ENCODE data around the gene UBR7.
"Not testable (repeated sequence)": the region's sequence is repeated elsewhere in the genome, so short reads cannot be mapped to it uniquely, and the experiment has no call there.

UBR7 gene

GRCh38 chr14:93206793-93207467 is at the start of gene UBR7, which contains the start of gene GON7:
Gene UBR7, plus strand, starts transcription at chr14:93207256. Its CDS starts 36 bp downstream, at chr14:93207292.
Gene GON7, minus strand, starts transcription at chr14:93207065. Its CDS starts 28 bp downstream, at chr14:93207037.
- DNase-seq = peak; percentile 93

- not testable (repeated sequence) for DNase-seq
These were observed 48.7 kb upstream of the UBR7 start for GRCh38 chr14:93158349-93158748.

- DNase-seq = not testable (repeated sequence)
These were observed 47.3 kb upstream of the UBR7 start for GRCh38 chr14:93159625-93160352.

- DNase-seq = no peak
These were observed 46.7 kb upstream of the UBR7 start for GRCh38 chr14:93160353-93160801.

- DNase-seq = no peak
These were observed 45.6 kb upstream of the UBR7 start for GRCh38 chr14:93161411-93161940.

GRCh38 chr14:93163564-93163963 is 43.5 kb upstream of the UBR7 start:
- no peak for DNase-seq

- DNase-seq = not testable (repeated sequence)
These were observed 41.5 kb upstream of the UBR7 start for GRCh38 chr14:93165271-93166265.

- not testable (repeated sequence) for DNase-seq
These were observed 38.4 kb upstream of the UBR7 start for GRCh38 chr14:93168610-93169009.

GRCh38 chr14:93169619-93170018 is 37.4 kb upstream of the UBR7 start:
- DNase-seq = not testable (repeated sequence)

GRCh38 chr14:93170141-93170540 is 36.9 kb upstream of the UBR7 start:
- DNase-seq = not testable (repeated sequence)

- DNase-seq = no peak
These were observed 35.7 kb upstream of the UBR7 start for GRCh38 chr14:93171376-93171775.

- DNase-seq = no peak
These were observed 33.1 kb upstream of the UBR7 start for GRCh38 chr14:93173943-93174395.

GRCh38 chr14:93174731-93175130 is 32.3 kb upstream of the UBR7 start:
- DNase-seq = not testable (repeated sequence)

GRCh38 chr14:93175492-93175891 is 31.6 kb upstream of the UBR7 start:
- DNase-seq = no peak

- no peak for DNase-seq
These were observed 23.3 kb upstream of the UBR7 start for GRCh38 chr14:93183596-93184317.

GRCh38 chr14:93184391-93185348 is 22.4 kb upstream of the UBR7 start, which contains the start of the genes LYSET and MOAP1:
Gene LYSET, plus strand, starts transcription at chr14:93185317. Its CDS starts 89 bp downstream, at chr14:93185406.
Gene MOAP1, minus strand, starts transcription at chr14:93184897. Its CDS starts 655 bp downstream, at chr14:93184242.
- peak; percentile 90 for DNase-seq

- DNase-seq = no peak
These were observed 21.7 kb upstream of the UBR7 start for GRCh38 chr14:93185349-93185720.

- no peak for DNase-seq
These were observed 20.6 kb upstream of the UBR7 start for GRCh38 chr14:93186466-93186865.

- DNase-seq = no peak
These were observed 20.1 kb upstream of the UBR7 start for GRCh38 chr14:93186956-93187355.

GRCh38 chr14:93195316-93195999 is 11.6 kb upstream of the UBR7 start:
- DNase-seq = no peak

Data from stimulated activated CD8-positive, alpha-beta memory T cell treated with anti-CD3 and anti-CD28 coated beads, Interleukin-4, amount 100 ng/mL, for 48 hours (primary cell).